Measurements from ENCODE around the gene EML6.

DNA sequence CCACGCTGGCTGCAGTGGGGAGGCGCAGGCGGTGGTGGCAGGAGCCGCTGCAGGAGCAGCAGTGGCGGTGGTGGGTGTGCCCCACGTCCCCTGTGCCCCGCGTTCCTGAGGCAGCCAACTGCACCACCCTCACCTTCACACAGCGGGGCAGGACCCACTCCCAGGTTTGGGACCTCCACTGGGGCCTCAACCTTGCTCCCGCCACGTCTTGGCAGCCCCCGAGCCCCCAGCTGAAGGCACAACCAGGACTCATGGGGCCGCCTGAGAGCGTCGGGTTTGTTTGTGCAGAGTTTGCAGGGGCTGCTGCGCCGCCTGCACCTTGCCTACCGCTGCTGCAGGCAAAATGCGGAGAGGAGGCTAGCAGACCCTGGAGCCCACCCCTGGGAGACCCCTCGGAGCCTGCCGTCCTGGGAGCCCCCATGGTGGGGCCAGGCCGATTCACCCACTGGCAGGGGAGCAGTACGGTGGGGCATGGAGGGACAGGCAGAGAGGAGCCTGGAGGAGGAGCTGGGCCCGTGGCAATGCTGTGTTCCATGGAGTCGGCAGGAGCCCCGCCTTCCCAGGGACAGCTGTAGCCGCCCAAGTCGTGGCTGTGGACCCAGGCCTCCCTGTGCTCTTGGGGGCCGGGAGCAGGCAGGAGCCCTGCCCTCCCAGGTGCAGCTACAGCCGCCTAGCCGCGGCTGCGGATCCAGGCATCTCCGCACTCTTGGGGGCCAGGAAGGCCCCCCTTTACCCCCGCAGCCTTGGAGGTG lies 14.7 kb upstream of the EML6 start:
- TF ChIP-seq, protein P1, sequence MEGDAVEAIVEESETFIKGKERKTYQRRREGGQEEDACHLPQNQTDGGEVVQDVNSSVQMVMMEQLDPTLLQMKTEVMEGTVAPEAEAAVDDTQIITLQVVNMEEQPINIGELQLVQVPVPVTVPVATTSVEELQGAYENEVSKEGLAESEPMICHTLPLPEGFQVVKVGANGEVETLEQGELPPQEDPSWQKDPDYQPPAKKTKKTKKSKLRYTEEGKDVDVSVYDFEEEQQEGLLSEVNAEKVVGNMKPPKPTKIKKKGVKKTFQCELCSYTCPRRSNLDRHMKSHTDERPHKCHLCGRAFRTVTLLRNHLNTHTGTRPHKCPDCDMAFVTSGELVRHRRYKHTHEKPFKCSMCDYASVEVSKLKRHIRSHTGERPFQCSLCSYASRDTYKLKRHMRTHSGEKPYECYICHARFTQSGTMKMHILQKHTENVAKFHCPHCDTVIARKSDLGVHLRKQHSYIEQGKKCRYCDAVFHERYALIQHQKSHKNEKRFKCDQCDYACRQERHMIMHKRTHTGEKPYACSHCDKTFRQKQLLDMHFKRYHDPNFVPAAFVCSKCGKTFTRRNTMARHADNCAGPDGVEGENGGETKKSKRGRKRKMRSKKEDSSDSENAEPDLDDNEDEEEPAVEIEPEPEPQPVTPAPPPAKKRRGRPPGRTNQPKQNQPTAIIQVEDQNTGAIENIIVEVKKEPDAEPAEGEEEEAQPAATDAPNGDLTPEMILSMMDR (IDR thresholded peaks at IDR 0.05): no peak
- no peak for TF ChIP-seq POLR2A (IDR thresholded peaks at IDR 0.05)
